Measurements from ENCODE around the gene ZNF396. TPM values are rescaled to one million over a fixed set of nuclear protein-coding genes. Genes with fewer than 3 reads are reported as not detected.

ZNF396 gene
- total and polyA plus RNA-seq, 4 donors, result 0.60 to 1.2 (median 0.99) TPM

- no peak overlapping the region for H3K27ac ChIP-seq (ENCODE audit: low read depth in 1 of 2, low read length in 2 of 2)
Observed at GRCh38 chr18:35334821-35335220, 42.3 kb downstream of the ZNF396 start.

GRCh38 chr18:35334212-35334611 is 42.9 kb downstream of the ZNF396 start:
- WGBS, result 96% methylated on average over 1 of the region's 1 CpG
- DNase-seq (ENCODE audit: low spot score), result no peak
- no peaks in the 10 kb centered on the region for H3K27me3 ChIP-seq (ENCODE audit: control insufficient read depth in 4 of 4, insufficient read depth in 4 of 4, low read length in 3 of 4)
- no peaks in the 10 kb centered on the region for H3K9me3 ChIP-seq (ENCODE audit: control insufficient read depth in 4 of 4, low read length in 3 of 4)
- no peak overlapping the region for H3K4me3 ChIP-seq (ENCODE audit: low read depth in 1 of 3, low read length in 3 of 3)
- no peak overlapping the region for H3K9ac ChIP-seq (ENCODE audit: low read depth in 1 of 2, low read length in 2 of 2)
- no peak overlapping the region for H3K27ac ChIP-seq (ENCODE audit: low read depth in 1 of 2, low read length in 2 of 2)
- H3K4me1 ChIP-seq (ENCODE audit: control insufficient read depth in 4 of 4, insufficient read depth in 4 of 4, low read length in 3 of 4), result peaks cover 3 to 6% (median 4%) of the 10 kb centered on the region in 4 donors
- H3K36me3 ChIP-seq (ENCODE audit: control insufficient read depth in 4 of 4, insufficient read depth in 3 of 4, low read depth in 1 of 4, low read length in 3 of 4), result peaks cover 10 to 68% (median 62%) of the 10 kb centered on the region in 4 donors
- no peak for TF ChIP-seq ATF3 (IDR thresholded peaks at IDR 0.05)
- TF ChIP-seq FOXA2 (IDR thresholded peaks at IDR 0.05), result no peak
- TF ChIP-seq HNF4A (conservative IDR thresholded peaks at IDR 0.05), result no peak
- no peak for TF ChIP-seq FOXA1 (IDR thresholded peaks at IDR 0.05)
- no peak for TF ChIP-seq REST (IDR thresholded peaks at IDR 0.05)
- no peak for TF ChIP-seq MAX (IDR thresholded peaks at IDR 0.05)
- no peak for TF ChIP-seq HNF4G (IDR thresholded peaks at IDR 0.05)
- no peak for TF ChIP-seq YY1 (IDR thresholded peaks at IDR 0.05)
- no peak for TF ChIP-seq TAF1 (conservative IDR thresholded peaks at IDR 0.05)

More at GRCh38 chr18:35334821-35335220, 42.3 kb downstream of the ZNF396 start:
- H3K27me3 ChIP-seq (ENCODE audit: control insufficient read depth in 4 of 4, insufficient read depth in 4 of 4, low read length in 3 of 4), result no peaks in the 10 kb centered on the region
- H3K36me3 ChIP-seq (ENCODE audit: control insufficient read depth in 4 of 4, insufficient read depth in 3 of 4, low read depth in 1 of 4, low read length in 3 of 4), result peaks cover 16 to 74% (median 68%) of the 10 kb centered on the region in 4 donors
- TF ChIP-seq ZBTB33 (IDR thresholded peaks at IDR 0.05) (no peak), FOXA1 (IDR thresholded peaks at IDR 0.05) (no peak), RAD21 (IDR thresholded peaks at IDR 0.05) (no peak), TAF1 (conservative IDR thresholded peaks at IDR 0.05) (no peak), REST (IDR thresholded peaks at IDR 0.05) (no peak), NR2F2 (IDR thresholded peaks at IDR 0.05) (no peak), MAX (IDR thresholded peaks at IDR 0.05) (no peak), ATF3 (IDR thresholded peaks at IDR 0.05) (no peak), RXRA (IDR thresholded peaks at IDR 0.05) (no peak)
- H3K4me3 ChIP-seq (ENCODE audit: low read depth in 1 of 3, low read length in 3 of 3), result no peak overlapping the region
- H3K4me1 ChIP-seq (ENCODE audit: control insufficient read depth in 4 of 4, insufficient read depth in 4 of 4, low read length in 3 of 4), result peaks cover 4 to 10% (median 7%) of the 10 kb centered on the region in 4 donors
- DNase-seq (ENCODE audit: low spot score), result no peak
- 86% methylated on average over 3 of the region's 3 CpGs for WGBS
- no peaks in the 10 kb centered on the region for H3K9me3 ChIP-seq (ENCODE audit: control insufficient read depth in 4 of 4, low read length in 3 of 4)
- no peak overlapping the region for H3K9ac ChIP-seq (ENCODE audit: low read depth in 1 of 2, low read length in 2 of 2)
